ENCODE measurements around the gene SORCS2.

DNA sequence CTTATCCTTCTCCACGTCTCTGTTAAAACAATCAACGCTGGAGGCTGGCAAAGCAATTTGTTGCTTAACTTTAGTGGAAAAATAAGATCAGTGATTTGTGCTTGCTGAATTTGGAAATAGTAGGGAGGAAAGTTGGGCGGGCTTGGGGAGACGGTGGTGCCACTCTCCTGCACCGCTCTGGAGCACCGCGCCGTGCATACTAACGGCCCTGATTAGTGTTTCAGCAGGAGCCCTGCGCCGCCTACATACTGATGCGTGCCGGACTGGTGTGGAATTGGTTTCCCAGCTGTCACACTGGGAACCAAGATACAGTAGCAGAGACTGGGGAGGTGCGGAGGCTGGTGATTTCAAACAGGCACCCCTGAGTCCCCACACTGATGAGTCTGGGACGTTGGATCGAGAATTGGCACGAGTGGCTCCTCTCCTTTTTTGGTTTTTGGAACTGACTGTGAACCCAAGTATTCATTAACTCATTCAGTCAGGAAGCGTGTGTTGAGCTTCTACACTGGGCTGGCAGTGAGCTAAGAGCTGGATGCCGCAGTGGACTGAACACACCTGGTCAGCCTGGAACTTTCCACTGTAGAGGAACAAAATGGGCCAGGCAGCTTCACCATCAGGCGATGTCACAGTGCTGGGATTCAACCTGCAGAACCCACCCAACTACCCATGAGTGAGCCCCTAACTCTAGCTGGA, 271.4 kb downstream of the SORCS2 start:
- TF ChIP-seq POLR2A (IDR thresholded peaks at IDR 0.05) = no peak
- TF ChIP-seq, protein P1, sequence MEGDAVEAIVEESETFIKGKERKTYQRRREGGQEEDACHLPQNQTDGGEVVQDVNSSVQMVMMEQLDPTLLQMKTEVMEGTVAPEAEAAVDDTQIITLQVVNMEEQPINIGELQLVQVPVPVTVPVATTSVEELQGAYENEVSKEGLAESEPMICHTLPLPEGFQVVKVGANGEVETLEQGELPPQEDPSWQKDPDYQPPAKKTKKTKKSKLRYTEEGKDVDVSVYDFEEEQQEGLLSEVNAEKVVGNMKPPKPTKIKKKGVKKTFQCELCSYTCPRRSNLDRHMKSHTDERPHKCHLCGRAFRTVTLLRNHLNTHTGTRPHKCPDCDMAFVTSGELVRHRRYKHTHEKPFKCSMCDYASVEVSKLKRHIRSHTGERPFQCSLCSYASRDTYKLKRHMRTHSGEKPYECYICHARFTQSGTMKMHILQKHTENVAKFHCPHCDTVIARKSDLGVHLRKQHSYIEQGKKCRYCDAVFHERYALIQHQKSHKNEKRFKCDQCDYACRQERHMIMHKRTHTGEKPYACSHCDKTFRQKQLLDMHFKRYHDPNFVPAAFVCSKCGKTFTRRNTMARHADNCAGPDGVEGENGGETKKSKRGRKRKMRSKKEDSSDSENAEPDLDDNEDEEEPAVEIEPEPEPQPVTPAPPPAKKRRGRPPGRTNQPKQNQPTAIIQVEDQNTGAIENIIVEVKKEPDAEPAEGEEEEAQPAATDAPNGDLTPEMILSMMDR (IDR thresholded peaks at IDR 0.05) = no peak

Data from right lobe of liver (tissue), 4 donors.